ENCODE data around the gene LRPAP1.

DNA sequence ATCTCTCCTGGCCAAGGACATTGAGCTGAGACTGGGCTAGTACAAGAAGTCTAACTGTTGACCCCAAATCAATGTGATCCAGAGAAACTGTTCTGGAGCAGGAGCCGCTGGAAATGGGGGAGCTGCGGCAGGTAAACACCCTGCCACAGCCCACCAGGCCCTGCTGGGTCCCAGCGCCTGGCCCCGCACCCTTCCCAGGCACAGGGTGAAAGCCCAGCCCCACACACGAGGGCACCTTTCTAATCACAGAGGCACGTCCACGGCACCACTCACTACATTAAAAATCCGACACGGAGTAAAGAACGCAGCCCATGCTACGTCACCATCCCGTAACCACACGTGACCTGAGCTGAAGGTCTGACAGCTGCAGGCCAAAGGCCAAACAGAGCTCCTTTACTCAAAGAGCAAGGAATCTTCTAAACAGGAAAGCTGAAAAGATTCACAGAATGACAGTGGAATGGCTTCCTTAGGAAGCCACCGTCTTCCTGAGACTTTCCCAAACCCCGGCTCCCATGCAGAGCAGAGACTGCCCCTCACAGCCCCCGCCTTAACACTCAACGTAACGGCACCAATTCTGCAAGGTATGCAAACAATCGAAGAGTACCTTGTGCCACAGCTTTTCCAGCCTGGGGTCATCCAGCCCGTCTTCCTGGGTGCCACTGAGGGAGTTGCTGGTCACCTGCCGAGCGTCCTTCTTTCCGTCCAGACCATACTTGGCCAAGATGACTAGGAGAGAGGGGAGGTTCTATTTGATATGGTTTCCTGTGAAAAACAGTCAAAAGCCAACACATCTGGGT, 12.6 kb downstream of the LRPAP1 start:
- no peak for TF ChIP-seq ZNF274 (IDR thresholded peaks at IDR 0.05; ENCODE audit: low read depth, low read length)
- no peak for TF ChIP-seq YY1 (IDR thresholded peaks at IDR 0.05; ENCODE audit: insufficient read depth, insufficient read length)

Data from NT2/D1 (cell line).